Posterior cingulate gyrus (tissue), 11 donors: ENCODE data around the gene SPPL3.
"Not testable (repeated sequence)": the region's sequence is repeated elsewhere in the genome, so short reads cannot be mapped to it uniquely, and the experiment has no call there.

Experiments
- DNase-seq, 10 donors: peaks; one replicate each; pipeline versions ENCODE4 v3.0.0 to v3.0.0-alpha.2; 2020 to 2021; ENCODE audit warnings: mixed read lengths in 3 of 10
- intact Hi-C: fragments of 100-400 bp; cut with DNase I; formaldehyde crosslinking; loops from one replicate; pipeline ENCODE4 v1.15.1; 2023

Gene SPPL3

DNA sequence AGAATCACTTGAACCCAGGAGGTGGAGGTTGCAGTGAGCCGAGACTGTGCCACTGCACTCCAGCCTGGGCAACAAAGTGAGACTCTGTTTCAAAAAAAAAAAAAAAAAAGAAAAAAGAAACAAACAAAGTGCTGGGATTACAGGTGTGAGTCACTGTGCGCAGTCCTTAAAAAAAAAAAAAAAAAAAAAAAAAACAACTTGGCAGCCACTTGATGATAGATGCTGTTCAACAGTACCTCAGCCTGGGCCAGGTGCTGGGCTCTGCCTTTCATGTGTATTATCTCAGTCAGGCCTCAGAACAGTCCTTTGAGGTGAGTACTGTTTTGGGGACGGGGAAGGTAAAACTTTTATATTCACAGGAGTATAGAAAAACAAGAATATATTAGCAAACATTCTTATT is 169.0 kb downstream of the SPPL3 start:
- intact Hi-C loops = no loop called here
- DNase-seq = peak in 1 of 10 donors; percentile 4

DNA sequence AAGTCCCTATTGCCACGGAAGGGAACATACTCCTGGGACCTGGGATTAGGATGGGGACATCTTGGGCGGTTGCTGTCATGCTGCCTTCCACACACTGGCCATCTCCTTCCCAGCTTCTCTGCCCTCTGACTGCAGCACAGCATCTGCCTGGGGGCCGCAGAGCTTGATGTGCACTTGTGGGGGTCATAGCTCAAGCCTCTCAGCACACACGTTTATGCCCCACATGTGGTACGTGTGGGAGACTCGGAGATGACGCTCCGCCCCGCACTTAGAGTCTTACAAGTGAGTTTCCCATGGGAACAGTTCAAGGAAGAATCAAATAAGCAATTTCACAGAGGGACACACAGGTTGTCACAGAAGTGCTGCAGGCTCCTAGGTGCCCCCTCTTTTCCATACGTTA is 169.9 kb downstream of the SPPL3 start:
- intact Hi-C loops = no loop called here
- DNase-seq = peak in 1 of 10 donors; percentile 45

GRCh38 chr12:120733574-120733973 is 170.6 kb downstream of the SPPL3 start:
- DNase-seq = no peak
- intact Hi-C loops = no loop called here

GRCh38 chr12:120732198-120732597 is 172.0 kb downstream of the SPPL3 start:
- intact Hi-C loops, DNase-seq: not testable (repeated sequence)

GRCh38 chr12:120726961-120727360 is 177.2 kb downstream of the SPPL3 start:
- peak in 2 of 10 donors; percentile 16 to 43 for DNase-seq
- intact Hi-C loops = loop anchor here (10.0 kb wide), 2 partner anchors 178 to 248 kb away; partner anchors contain the start of genes HNF1A and SPPL3

- no peak for DNase-seq
- intact Hi-C loops = loop anchor here (10.0 kb wide), 2 partner anchors 178 to 248 kb away; partner anchors contain the start of genes HNF1A and SPPL3
These were observed 177.7 kb downstream of the SPPL3 start for GRCh38 chr12:120726510-120726793.

DNA sequence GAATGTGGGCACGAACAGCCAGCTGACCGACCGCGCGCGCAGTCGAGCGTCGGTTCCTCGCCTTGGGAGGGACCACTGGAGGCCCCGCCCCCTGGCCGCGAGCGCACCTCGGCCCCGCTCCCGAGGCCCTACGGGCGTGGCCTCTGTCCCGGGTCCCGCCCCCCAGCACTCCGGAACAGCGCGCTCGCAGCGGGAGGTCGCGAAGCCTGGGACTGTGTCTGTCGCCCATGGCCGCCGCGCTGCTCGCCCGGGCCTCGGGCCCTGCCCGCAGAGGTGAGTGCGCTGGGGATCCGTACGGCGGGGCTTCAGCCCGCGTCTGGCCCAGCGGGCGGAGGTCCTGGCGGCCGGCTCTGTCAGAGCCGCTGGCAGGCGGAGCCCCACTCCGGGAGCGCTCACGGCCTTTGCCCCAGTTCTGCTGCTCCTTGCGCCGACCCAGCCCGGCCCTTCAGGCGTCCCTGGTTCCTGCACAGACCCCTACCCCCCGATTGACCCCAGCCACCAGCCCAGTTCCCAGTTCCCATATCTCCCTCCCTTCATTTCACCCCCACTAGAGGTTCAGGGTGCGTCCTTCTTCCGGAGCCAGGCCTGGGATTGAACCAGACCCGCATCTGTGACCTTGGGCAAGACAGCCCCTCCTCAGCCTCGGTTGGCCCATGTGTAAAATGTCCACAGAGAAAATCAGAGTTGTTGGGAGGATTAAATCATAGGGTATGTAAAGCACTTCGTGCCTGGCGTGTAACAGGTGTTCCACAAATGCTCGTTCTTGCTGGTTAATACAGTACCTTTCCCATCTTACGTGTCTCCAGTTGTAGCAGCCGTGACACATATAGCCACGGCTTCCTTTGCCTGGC is 178.3 kb downstream of the SPPL3 start, which contains the start of gene ACADS:
Gene ACADS, plus strand, starts transcription at position 168 of the 851 bp plus-strand sequence. Its CDS starts 60 bp downstream, at position 228.
- intact Hi-C loops = loop anchor here (10.0 kb wide), 2 partner anchors 179 to 249 kb away; partner anchors contain the start of genes HNF1A and SPPL3
- DNase-seq = peak; percentile 62 to 97 (median 80)

GRCh38 chr12:120725151-120725658 is 179.0 kb downstream of the SPPL3 start:
- intact Hi-C loops = loop anchor here (10.0 kb wide), 2 partner anchors 180 to 250 kb away; partner anchors contain the start of genes HNF1A and SPPL3
- DNase-seq = peak in 1 of 10 donors; percentile 20

- intact Hi-C loops = loop anchor here (10.0 kb wide), 2 partner anchors 180 to 250 kb away; partner anchors contain the start of genes HNF1A and SPPL3
- peak in 1 of 10 donors; percentile 6 for DNase-seq
These were observed 179.4 kb downstream of the SPPL3 start for GRCh38 chr12:120724720-120725119.

DNA sequence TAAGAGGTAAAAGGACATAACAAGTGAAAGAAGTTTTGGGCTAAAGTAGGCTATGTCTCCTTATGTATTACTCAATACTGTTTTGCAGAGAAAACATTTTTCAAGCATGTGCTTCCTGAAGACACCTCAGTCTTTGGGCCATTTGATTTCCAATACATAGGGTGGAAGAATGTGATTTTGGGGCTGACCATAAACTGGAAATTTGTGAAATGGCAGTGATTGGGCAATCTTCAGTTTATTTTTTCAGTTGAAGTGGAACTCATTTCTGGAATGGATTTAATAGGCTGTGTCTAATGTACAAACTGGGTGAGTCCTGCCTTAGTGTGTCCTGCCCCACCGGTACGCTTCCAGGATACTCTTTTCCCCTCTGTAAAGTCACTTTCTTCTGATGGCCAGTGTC is 181.4 kb downstream of the SPPL3 start:
- DNase-seq = no peak
- intact Hi-C loops = loop anchor here (10.0 kb wide), 2 partner anchors 182 to 252 kb away; partner anchors contain the start of genes HNF1A and SPPL3

GRCh38 chr12:120721866-120722265 is 182.3 kb downstream of the SPPL3 start:
- no peak for DNase-seq
- intact Hi-C loops = loop anchor here (10.0 kb wide), 2 partner anchors 183 to 253 kb away; partner anchors contain the start of genes HNF1A and SPPL3

GRCh38 chr12:120720987-120721801 is 183.0 kb downstream of the SPPL3 start:
- intact Hi-C loops = loop anchor here (10.0 kb wide), 2 partner anchors 184 to 254 kb away; partner anchors contain the start of genes HNF1A and SPPL3
- peak in 1 of 10 donors; percentile 57 for DNase-seq

- intact Hi-C loops = loop anchor here (10.0 kb wide), 2 partner anchors 184 to 254 kb away; partner anchors contain the start of genes HNF1A and SPPL3
- peak in 5 of 10 donors; percentile 29 to 87 (median 39) for DNase-seq
These were observed 183.7 kb downstream of the SPPL3 start for GRCh38 chr12:120720234-120720986.

DNA sequence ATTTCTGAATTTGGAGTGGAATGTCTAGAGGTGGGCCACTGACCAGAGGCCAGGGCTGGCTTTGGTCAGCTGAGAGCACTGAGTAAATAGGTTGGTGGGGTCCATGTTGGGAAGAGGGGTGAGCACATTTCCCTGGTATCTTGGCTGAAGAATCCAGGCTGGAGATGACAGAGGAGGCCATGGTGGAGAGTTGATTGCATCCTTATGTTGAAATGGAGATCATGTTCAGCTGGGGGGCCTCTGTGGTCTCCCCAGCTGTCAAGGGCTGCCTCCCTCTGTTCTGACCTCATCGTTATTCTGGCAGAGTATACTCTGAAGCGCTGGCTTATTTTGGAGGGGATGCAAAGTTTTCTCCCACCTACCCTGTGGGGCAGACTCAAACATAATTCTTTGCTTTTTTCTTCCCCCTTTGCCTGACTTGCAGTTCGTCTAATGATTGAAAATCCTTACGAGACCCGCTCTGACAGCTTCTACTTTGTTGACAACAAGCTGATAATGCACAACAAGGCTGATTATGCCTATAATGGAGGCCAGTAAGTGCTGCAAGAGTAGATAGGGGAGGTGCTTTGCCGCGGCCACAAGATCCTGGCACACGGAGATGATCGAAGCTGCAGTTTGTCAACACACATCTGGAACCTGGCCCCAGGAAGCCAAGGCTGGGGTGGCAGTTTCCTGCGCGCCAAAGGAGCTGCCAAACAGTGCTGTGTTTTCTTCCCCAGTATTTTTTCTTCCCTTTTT is 184.5 kb downstream of the SPPL3 start:
- DNase-seq = peak in 1 of 10 donors; percentile 25
- intact Hi-C loops = loop anchor here (10.0 kb wide), 2 partner anchors 185 to 255 kb away; partner anchors contain the start of genes HNF1A and SPPL3

DNA sequence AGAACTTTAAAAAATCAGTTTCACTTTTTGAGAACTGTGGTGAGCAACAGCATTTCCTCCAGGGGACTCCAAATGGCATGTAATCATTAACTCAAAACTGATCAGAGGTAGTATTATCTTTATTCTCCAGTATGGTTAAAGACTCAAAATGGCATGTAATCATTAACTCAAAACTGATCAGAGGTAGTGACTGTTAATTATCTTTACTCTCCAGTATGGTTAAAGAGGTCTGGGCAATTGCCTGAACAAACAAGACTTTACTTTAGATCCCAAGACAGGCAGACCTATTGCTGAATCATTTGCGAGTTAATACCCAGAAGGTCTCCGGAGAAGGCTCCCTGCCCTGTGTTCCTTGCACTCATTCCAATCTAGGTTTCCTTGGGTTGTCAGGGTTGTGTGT is 185.1 kb downstream of the SPPL3 start:
- intact Hi-C loops = no loop called here
- no peak for DNase-seq

GRCh38 chr12:120718055-120718454 is 186.1 kb downstream of the SPPL3 start:
- intact Hi-C loops = no loop called here
- DNase-seq = no peak

- intact Hi-C loops = loop anchor here (1.0 to 2.0 kb wide), 3 partner anchors 27 to 131 kb away; partner anchors contain the start of gene MLEC
- DNase-seq = peak in 6 of 10 donors; percentile 56 to 93 (median 70)
These were observed 190.2 kb downstream of the SPPL3 start for GRCh38 chr12:120713861-120714482.

DNA sequence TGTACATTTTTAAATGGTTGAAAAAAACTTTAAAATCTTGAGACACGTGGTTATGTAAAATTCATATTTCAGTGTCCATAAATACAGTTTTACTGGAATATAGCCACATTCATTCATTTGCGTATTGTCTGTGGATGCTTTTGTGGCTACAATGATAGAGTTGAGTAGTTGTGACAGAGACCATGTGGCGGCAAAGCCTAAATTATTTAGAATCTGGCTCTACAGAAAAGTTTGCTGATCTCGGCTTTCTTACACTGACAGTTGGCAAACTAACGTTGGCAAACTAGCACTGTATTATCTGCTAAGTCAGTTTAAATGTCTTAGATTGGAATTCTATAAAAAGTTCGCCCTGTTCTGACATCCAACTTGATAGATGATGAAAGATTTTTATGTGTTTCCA is 191.5 kb downstream of the SPPL3 start:
- no peak for DNase-seq
- intact Hi-C loops = loop anchor here (2.0 kb wide), 1 partner anchor 26 kb away; the partner anchor contains the start of gene MLEC
